Anterior cingulate cortex (tissue), 58 donors: ENCODE results near the gene RUNX1.
"Not testable (repeated sequence)": the region's sequence is repeated elsewhere in the genome, so short reads cannot be mapped to it uniquely, and the experiment has no call there.

ENCODE experiments used
- DNase-seq, 58 donors: peaks; one replicate each; lab custom pipeline; 2025; lab: John Stamatoyannopoulos, UW

Gene RUNX1

GRCh38 chr21:34996304-34997101 is 52.6 kb downstream of the RUNX1 start:
- DNase-seq = no peak

- no peak for DNase-seq
Measured at GRCh38 chr21:34995979-34996303, 53.2 kb downstream of the RUNX1 start.

GRCh38 chr21:34994766-34995631 is 54.1 kb downstream of the RUNX1 start:
- peak in 1 of 58 donors; percentile 4 for DNase-seq

DNA sequence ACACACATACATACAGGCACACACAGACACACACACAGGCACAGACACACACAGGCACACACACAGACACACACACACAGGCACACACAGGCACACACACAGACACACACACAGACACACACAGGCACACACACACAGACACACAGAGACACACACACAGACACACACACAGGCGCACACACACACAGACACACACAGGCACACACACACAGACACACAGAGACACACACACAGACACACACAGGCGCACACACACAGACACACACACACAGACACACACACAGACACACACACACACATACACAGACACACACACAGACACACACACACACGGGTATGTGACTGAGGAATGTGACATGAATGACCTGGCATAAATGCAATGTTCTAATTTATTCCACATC is 55.6 kb downstream of the RUNX1 start:
- not testable (repeated sequence) for DNase-seq

- peak in 5 of 58 donors; percentile 3 to 11 (median 9) for DNase-seq
Measured at GRCh38 chr21:34992736-34993398, 56.2 kb downstream of the RUNX1 start.

GRCh38 chr21:34992180-34992579 is 56.9 kb downstream of the RUNX1 start:
- no peak for DNase-seq

GRCh38 chr21:34991366-34991957 is 57.6 kb downstream of the RUNX1 start:
- no peak for DNase-seq

DNA sequence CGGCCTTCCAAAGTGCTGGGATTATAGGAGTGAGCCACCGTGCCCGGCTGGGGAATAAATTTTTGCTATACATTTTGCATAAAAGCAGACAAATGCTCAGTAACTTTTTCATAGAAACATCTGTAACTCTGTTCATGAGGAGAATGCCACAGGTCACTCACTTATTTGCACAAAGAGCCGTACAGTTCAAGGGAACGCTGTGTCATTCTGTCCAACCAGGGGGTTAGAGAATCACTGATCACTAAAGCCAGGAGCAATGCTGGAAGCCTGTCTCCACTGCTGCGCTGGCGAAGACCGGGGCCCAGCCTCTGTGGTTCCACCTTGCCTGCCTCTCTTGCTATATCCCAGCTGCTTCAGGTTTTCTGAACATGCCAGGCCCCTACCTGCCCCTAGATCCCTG is 58.3 kb downstream of the RUNX1 start:
- no peak for DNase-seq

DNA sequence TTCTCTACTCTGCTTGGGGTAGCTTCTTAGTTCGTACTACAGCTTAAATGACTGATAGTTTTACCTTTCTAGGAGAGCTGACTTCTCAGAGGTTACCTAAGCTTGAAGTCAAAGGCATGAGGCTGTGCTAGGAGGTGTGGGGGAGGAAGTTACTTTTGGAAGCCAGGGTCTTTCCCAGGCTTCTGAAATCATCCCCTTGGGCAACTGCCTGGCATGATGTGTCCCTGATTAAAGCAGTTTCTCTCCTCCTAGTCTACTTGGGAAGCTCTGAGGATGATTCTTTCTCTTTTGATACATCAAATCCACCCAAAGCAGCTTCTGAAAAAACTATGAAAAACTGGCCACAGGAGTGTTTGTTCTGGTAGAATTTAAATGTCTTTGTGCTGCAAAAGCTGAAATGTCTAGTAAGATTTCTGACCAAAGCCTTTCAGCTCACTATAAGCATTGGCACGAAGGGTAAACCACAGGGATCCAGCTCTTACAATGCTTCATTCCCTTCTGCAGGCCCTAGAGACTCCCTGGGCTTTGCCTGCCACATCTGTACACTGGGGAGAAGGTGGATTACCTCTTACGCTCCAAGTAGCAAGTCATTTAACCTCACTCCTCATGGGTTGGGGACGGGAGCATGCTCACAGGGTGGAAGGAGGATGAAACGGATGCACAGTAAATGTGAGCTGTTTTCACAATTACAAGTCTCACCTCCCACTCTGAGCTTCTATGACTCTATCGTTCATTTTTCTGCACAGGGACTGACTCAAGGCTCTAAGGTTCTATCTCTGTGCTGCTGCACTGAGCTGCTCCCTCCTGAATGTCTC is 59.6 kb downstream of the RUNX1 start:
- DNase-seq = peak in 1 of 58 donors; percentile 6

DNA sequence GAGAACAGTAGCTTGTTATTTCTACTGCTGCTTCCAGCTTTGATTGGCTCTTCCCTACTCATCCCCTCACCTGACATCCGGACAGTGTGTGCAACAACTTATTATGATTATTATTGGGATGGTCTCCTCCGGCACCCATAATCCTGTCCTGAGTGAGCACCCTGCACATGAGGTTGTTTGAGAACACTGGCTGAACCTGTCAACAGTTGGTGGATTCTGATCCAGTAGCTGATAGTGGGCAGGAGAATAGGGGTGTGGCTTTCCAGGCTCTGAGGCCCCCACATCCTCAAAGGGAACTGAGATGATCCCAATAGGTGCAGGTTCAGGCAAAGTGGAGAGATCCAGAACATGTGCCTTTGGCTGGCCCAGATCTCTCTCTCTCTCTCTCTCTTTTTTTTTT is 60.5 kb downstream of the RUNX1 start:
- DNase-seq = no peak

- DNase-seq = no peak
Measured at GRCh38 chr21:34988139-34988538, 61.0 kb downstream of the RUNX1 start.

GRCh38 chr21:34987501-34988072 is 61.5 kb downstream of the RUNX1 start:
- no peak for DNase-seq

DNA sequence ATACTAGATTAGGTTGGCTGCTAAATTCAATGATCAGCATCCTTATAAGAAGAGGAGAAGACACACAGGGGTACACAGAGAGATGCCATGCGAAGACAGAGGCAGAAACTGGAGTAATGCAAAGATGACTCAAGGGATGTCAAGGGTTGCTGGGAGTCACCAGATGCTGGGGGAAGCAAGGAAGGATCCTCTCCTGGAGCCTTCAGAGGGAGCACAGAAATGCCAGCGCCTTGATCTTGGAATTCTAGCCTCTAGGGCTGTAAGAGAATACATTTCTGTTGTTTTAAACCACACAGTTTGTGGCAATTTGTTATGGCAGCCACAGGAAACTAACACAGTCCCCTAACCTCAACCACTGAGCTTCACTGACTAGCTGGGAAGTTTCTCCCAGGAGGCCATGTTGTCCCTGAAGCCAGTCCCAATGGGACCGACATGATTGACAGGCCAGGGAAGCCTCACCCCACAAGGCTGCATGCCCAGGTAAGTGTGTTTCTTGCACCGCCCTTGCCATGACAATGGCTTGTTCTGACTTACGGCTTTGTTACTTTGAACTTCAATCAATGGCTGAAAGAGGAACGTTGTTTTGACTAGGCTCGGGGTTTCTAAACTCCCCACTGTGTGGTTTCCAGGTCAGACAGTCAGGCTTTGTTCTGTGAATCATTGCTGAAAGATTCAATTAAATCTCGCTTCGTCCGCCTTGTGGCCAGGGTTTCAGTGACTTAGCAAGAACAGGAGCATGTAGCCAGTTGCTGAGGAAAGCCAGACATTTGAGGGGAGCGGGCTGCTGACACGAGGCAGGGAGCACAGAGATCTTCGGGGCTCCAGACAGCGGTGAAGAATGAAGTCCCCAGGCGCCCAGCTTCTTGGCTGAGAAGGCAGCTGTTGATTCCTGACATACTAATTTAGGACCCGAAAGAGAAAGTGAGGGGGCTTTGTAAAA is 62.3 kb downstream of the RUNX1 start:
- no peak for DNase-seq

GRCh38 chr21:34984356-34985058 is 64.6 kb downstream of the RUNX1 start:
- DNase-seq = no peak

- DNase-seq = no peak
Measured at GRCh38 chr21:34983680-34984086, 65.4 kb downstream of the RUNX1 start.

DNA sequence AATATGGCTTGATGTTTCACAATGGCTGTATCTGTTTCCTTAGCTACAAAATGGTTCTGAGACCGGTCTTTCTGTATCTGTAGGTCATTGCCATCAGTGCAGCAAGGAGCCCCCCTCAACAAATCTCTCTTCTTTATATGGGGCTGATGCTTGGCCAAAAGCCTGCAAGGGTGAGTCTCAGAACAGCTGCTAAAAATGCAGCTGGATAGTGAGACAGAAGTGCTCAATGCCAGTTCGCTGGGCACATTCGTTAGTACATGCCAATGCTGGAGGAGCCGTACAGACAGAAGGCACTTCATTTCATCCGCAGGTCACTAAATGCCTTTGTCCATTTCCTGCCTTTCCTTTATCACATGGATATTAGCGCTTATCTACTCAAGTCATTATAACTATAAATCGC is 67.3 kb downstream of the RUNX1 start:
- DNase-seq = no peak

- no peak for DNase-seq
Measured at GRCh38 chr21:34980423-34981115, 68.5 kb downstream of the RUNX1 start.
